Trophoblast cell (in vitro differentiated cells and primary cell): ENCODE data around the gene CSNK2A1.

Experiments used
- DNase-seq, 2 donors: peaks; one replicate each; pipeline ENCODE4 v3.0.0-alpha.2; 2016
- H2AFZ ChIP-seq: 2 replicates; pipeline ENCODE4 v1.6.1; 2013; ENCODE audit warnings: low read length, moderate library complexity, mild to moderate bottlenecking; ENCODE audit not compliant: insufficient read depth, poor library complexity
- H2AK5ac ChIP-seq: 2 replicates; pipeline ENCODE4 v1.6.1; 2013; ENCODE audit warnings: mild to moderate bottlenecking, low read length
- H2BK120ac ChIP-seq: 2 replicates; pipeline ENCODE4 v1.6.1; 2013; ENCODE audit warnings: low read length, mild to moderate bottlenecking, moderate library complexity; ENCODE audit not compliant: insufficient read depth, poor library complexity
- H2BK12ac ChIP-seq: 2 replicates; pipeline ENCODE4 v1.6.1; 2013; ENCODE audit warnings: mild to moderate bottlenecking, low read length, moderate library complexity
- H2BK5ac ChIP-seq: 2 replicates; pipeline ENCODE4 v1.6.1; 2013; ENCODE audit warnings: low read length, low read depth, moderate library complexity, mild to moderate bottlenecking; ENCODE audit not compliant: poor library complexity
- H3K14ac ChIP-seq: 2 replicates; pipeline ENCODE4 v1.6.1; 2013; ENCODE audit warnings: mild to moderate bottlenecking, low read length
- H3K18ac ChIP-seq: 2 replicates; pipeline ENCODE4 v1.6.1; 2013; ENCODE audit warnings: mild to moderate bottlenecking, low read length
- H3K23ac ChIP-seq: 2 replicates; pipeline ENCODE4 v1.6.1; 2013; ENCODE audit warnings: low read length
- H3K27ac ChIP-seq: 2 replicates; pipeline ENCODE4 v1.5.1; 2013; ENCODE audit warnings: low read depth, mild to moderate bottlenecking, inconsistent platforms, low read length, moderate library complexity
- H3K27me3 ChIP-seq: 2 replicates; pipeline ENCODE4 v1.6.1; 2013; ENCODE audit warnings: inconsistent platforms, mild to moderate bottlenecking, low read length, moderate library complexity; ENCODE audit not compliant: insufficient read depth
- H3K36me3 ChIP-seq, 2 experiments: 1 replicate in 1 of 2; 2 replicates in 1 of 2; pipeline ENCODE4 v1.6.1; 2013; ENCODE audit warnings: low read length in 2 of 2, mild to moderate bottlenecking in 2 of 2, moderate library complexity in 1 of 2; ENCODE audit not compliant: insufficient read depth in 2 of 2, control insufficient read depth in 1 of 2
- H3K4ac ChIP-seq: 2 replicates; pipeline ENCODE4 v1.6.1; 2013; ENCODE audit warnings: low read depth, mild to moderate bottlenecking, low read length, moderate library complexity
- H3K4me1 ChIP-seq, 2 experiments: 1 replicate in 1 of 2; 2 replicates in 1 of 2; pipeline ENCODE4 v1.6.1; 2013; ENCODE audit warnings: low read length in 2 of 2, mild to moderate bottlenecking in 2 of 2, moderate library complexity in 1 of 2; ENCODE audit not compliant: insufficient read depth in 2 of 2, control insufficient read depth in 1 of 2
- H3K4me2 ChIP-seq: 2 replicates; pipeline ENCODE4 v1.6.1; 2013; ENCODE audit warnings: inconsistent platforms, mild to moderate bottlenecking, low read length, moderate library complexity
- H3K4me3 ChIP-seq: 2 replicates; pipeline ENCODE4 v1.5.1; 2013; ENCODE audit warnings: mild to moderate bottlenecking, low read depth, low read length, inconsistent platforms
- H3K79me1 ChIP-seq: one replicate; pipeline ENCODE4 v1.6.1; 2013; ENCODE audit warnings: low read length
- H3K79me2 ChIP-seq: 2 replicates; pipeline ENCODE4 v1.6.1; 2013; ENCODE audit warnings: low read length, mild to moderate bottlenecking; ENCODE audit not compliant: control insufficient read depth, insufficient read depth, poor library complexity
- H3K9ac ChIP-seq: 2 replicates; pipeline ENCODE4 v1.6.1; 2013; ENCODE audit warnings: mild to moderate bottlenecking, low read length
- H3K9me3 ChIP-seq: 2 replicates; pipeline ENCODE4 v1.6.1; 2013; ENCODE audit warnings: low read depth, mild to moderate bottlenecking, control low read depth, inconsistent platforms, low read length; ENCODE audit not compliant: insufficient read depth
- H4K12ac ChIP-seq: 2 replicates; pipeline ENCODE4 v1.6.1; 2013; ENCODE audit warnings: low read depth, mild to moderate bottlenecking, low read length, moderate library complexity
- H4K8ac ChIP-seq: 2 replicates; pipeline ENCODE4 v1.6.1; 2013; ENCODE audit warnings: low read depth, mild to moderate bottlenecking, low read length, moderate library complexity
- H4K91ac ChIP-seq: one replicate; pipeline ENCODE4 v1.6.1; 2013; ENCODE audit warnings: low read depth, mild to moderate bottlenecking, low read length, moderate library complexity
- WGBS: extraction: QIAGEN DNeasy Blood & Tissue Kit; methylation state at CpG from one replicate; pipeline ENCODE4 v1.1.7; 2013; ENCODE audit warnings: missing lambda C conversion rate; ENCODE audit not compliant: insufficient read length, insufficient coverage; ENCODE audit errors: extremely low coverage; 5-methylcytosine and 5-hydroxymethylcytosine counted together

Gene CSNK2A1

DNA sequence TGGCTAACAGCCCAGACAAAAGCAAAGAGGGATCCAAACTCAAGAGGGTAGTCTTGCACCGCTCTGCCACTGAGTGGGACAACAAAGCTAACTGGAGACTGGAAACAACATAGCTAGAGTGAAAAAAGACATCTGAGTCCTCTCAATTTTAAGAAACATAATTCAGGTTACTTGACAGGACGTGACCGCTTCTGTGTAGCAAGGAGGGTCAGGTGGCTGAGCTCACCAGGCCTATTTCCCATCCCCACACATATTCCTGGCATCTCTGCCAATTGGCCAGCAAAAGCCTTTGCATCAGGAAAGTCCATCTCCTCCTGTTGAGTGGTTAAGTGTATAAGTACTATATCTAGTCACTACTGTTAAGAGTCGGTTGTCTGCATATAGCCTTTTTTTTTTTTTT lies 55.9 kb downstream of the CSNK2A1 start:
- no CpG with 5 or more reads among the region's 4 CpGs for WGBS
- Histone ChIP-seq H3K18ac (no peak overlapping the region), H2BK12ac (no peak overlapping the region), H3K27me3 (no peaks in the 10 kb centered on the region), H2BK5ac (no peak overlapping the region), H3K79me1 (no peaks in the 10 kb centered on the region), H4K91ac (no peak overlapping the region), H2AK5ac (no peak overlapping the region), H4K12ac (no peak overlapping the region), H3K14ac (no peak overlapping the region), H4K8ac (no peak overlapping the region), H3K36me3 (peaks cover 41 to 53% of the 10 kb centered on the region in 2 experiments), H3K27ac (no peak overlapping the region), H3K9me3 (no peaks in the 10 kb centered on the region), H3K4ac (no peak overlapping the region), H2AFZ (no peak overlapping the region), H2BK120ac (no peak overlapping the region), H3K4me1 (no peaks in the 10 kb centered on the region), H3K4me3 (no peak overlapping the region), H3K9ac (no peak overlapping the region), H3K4me2 (no peak overlapping the region), H3K23ac (no peak overlapping the region), H3K79me2 (no peaks in the 10 kb centered on the region)
- DNase-seq = no peak

GRCh38 chr20:483815-484644 lies 59.6 kb downstream of the CSNK2A1 start:
- no peak overlapping the region for H3K4me3 ChIP-seq
- H2BK12ac ChIP-seq = no peak overlapping the region
- no peak overlapping the region for H3K18ac ChIP-seq
- H3K14ac ChIP-seq = no peak overlapping the region
- H3K4ac ChIP-seq = no peak overlapping the region
- no peak overlapping the region for H2BK120ac ChIP-seq
- WGBS = no CpG with 5 or more reads among the region's 9 CpGs
- H4K91ac ChIP-seq = no peak overlapping the region
- H3K79me2 ChIP-seq = no peaks in the 10 kb centered on the region
- no peak for DNase-seq
- H3K23ac ChIP-seq = no peak overlapping the region
- no peak overlapping the region for H2AK5ac ChIP-seq
- no peaks in the 10 kb centered on the region for H3K4me1 ChIP-seq
- H2BK5ac ChIP-seq = no peak overlapping the region
- H3K27me3 ChIP-seq = no peaks in the 10 kb centered on the region
- H3K36me3 ChIP-seq = peaks cover 31 to 52% of the 10 kb centered on the region in 2 experiments
- H3K9ac ChIP-seq = no peak overlapping the region
- no peak overlapping the region for H4K8ac ChIP-seq
- H3K27ac ChIP-seq = no peak overlapping the region
- no peak overlapping the region for H2AFZ ChIP-seq
- no peak overlapping the region for H4K12ac ChIP-seq
- no peaks in the 10 kb centered on the region for H3K79me1 ChIP-seq
- H3K9me3 ChIP-seq = no peaks in the 10 kb centered on the region
- no peak overlapping the region for H3K4me2 ChIP-seq

DNA sequence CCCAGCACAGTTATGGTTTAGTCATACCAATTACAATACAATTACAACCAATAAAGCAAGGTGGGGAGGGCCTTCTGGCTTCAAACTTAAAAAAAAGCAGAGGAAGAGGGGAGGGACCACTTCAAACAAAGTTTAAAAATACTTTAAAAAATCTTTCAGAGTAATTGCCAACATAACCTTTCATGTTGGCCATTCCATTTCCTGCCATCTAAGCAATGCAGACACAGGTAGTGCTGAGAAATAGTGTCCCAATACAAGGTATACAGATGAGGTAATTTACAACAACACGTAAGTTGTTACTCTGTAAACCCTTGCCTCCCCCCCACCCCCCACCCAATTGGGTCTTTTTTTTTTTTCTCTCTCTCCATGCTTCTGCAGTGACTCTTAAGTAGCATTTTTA lies 62.4 kb downstream of the CSNK2A1 start:
- Histone ChIP-seq H3K18ac (no peak overlapping the region), H2AFZ (no peak overlapping the region), H3K4me1 (no peaks in the 10 kb centered on the region), H3K23ac (no peak overlapping the region), H4K8ac (no peak overlapping the region), H2BK12ac (no peak overlapping the region), H2BK5ac (no peak overlapping the region), H2AK5ac (no peak overlapping the region), H3K36me3 (peaks cover 22 to 45% of the 10 kb centered on the region in 2 experiments), H3K9me3 (no peaks in the 10 kb centered on the region), H3K27me3 (no peaks in the 10 kb centered on the region), H3K4ac (no peak overlapping the region), H4K12ac (no peak overlapping the region), H3K4me2 (no peak overlapping the region), H2BK120ac (no peak overlapping the region), H3K9ac (no peak overlapping the region), H3K14ac (no peak overlapping the region), H4K91ac (no peak overlapping the region), H3K4me3 (no peak overlapping the region), H3K79me1 (no peaks in the 10 kb centered on the region), H3K79me2 (no peaks in the 10 kb centered on the region), H3K27ac (no peak overlapping the region)
- no peak for DNase-seq
- no CpG with 5 or more reads among the region's 1 CpG for WGBS

- H2BK12ac ChIP-seq = no peak overlapping the region
- no peak overlapping the region for H4K12ac ChIP-seq
- no peak overlapping the region for H3K23ac ChIP-seq
- no peak overlapping the region for H2AK5ac ChIP-seq
- no peak overlapping the region for H2AFZ ChIP-seq
- no peak overlapping the region for H3K27ac ChIP-seq
- H3K4me1 ChIP-seq = no peaks in the 10 kb centered on the region
- no peak overlapping the region for H4K91ac ChIP-seq
- H3K4me2 ChIP-seq = no peak overlapping the region
- H3K36me3 ChIP-seq = peaks cover 20 to 45% of the 10 kb centered on the region in 2 experiments
- no peaks in the 10 kb centered on the region for H3K79me1 ChIP-seq
- DNase-seq = no peak
- WGBS = no CpG with 5 or more reads among the region's 3 CpGs
- H3K9me3 ChIP-seq = no peaks in the 10 kb centered on the region
- no peak overlapping the region for H4K8ac ChIP-seq
- H3K27me3 ChIP-seq = no peaks in the 10 kb centered on the region
- no peak overlapping the region for H3K4ac ChIP-seq
- no peaks in the 10 kb centered on the region for H3K79me2 ChIP-seq
- no peak overlapping the region for H2BK120ac ChIP-seq
- no peak overlapping the region for H3K18ac ChIP-seq
- no peak overlapping the region for H2BK5ac ChIP-seq
- no peak overlapping the region for H3K4me3 ChIP-seq
- H3K9ac ChIP-seq = no peak overlapping the region
- no peak overlapping the region for H3K14ac ChIP-seq
Measured at GRCh38 chr20:480044-480443, 63.5 kb downstream of the CSNK2A1 start.
